Activated CD8-positive, alpha-beta memory T cell treated with anti-CD3 and anti-CD28 coated beads for 36 hours (primary cell): ENCODE results near the gene ZNF618. TPM values are rescaled to one million over a fixed set of nuclear protein-coding genes. Genes with fewer than 3 reads are reported as not detected.

ENCODE experiments used
- CTCF ChIA-PET: fragments of 350-600 bp; sonication (Branson Sonifier 250); formaldehyde crosslinking; loops from one replicate; lab custom pipeline; 2021; ENCODE audit warnings: antibody characterized with exemption; lab: Charles Lee
- POLR2A ChIA-PET: fragments of 350-600 bp; sonication (Branson Sonifier 250); formaldehyde crosslinking; loops from one replicate; lab custom pipeline; 2021; ENCODE audit warnings: antibody characterized with exemption; lab: Charles Lee
- total RNA-seq, 2 experiments: library from RNA; stranded (reverse); gene quantifications; one replicate each; pipeline ENCODE4 v1.2.3, GENCODE V29; 2021

ZNF618 gene
- total RNA-seq, 2 experiments from 2014 or later, result 0.36 TPM

DNA sequence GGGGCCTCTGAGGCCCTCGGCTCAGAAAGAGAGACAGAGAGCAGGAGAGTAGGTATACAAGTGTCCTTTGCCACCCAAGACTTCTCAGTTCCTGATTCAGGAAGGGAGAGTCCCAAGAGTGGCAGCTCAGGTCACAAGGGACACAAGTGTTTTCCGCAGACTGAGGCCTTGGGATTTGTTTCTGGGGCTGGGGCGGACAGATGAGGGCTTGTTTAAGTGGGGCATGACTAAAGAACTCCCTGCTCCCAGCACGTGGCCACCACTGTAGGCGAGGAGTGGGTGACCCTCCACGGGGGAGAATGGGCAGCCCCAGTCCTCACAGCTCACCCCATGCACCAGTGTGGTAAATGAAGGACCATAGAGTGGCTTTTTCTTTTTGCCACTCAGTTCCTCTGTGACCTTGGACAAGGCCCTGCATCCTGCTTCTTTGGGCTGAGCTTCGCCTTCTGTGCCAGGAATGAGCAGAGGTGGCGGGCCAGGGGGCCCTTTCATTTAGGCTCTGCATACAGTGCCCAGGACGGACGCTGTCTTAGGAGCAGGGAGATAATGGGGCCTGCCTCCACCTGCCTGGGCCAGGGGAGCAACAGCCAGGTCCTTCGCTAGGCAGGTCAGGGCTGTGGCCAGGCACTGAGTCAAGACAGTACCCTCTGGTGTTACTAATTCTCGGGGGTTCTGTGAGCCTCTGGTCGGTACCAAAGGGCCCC is 151.2 kb downstream of the ZNF618 start:
- ChIA-PET CTCF (no interaction called here), POLR2A (no interaction called here)

DNA sequence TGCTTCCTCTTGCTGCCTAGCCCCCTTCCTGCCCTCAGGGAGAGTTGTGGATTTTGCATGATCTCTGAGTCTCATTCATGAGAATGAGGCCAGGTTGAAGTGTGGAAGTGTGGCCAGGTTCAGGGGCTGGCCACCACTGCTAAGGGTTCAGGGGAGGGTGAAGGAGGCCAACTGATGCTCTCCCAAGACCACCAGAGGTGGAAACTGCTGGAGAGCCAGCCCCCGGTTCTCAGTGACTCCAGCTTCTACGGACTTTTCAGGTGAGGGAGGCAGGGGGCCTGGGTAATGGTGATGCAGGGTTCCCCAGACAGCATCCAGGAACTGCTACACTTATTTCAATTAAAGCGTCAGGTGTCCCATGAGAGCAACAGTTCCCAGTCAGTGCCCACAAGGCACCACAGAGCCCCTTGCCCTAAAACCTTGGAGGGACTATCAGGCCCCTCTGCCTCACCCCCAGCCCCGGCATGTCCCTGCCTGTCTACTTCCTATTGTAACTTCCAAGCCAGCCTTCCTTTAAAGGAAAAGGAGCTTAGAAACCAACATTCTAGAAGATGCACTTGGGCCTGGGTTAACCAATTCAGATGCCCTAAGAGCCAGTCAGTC is 151.9 kb downstream of the ZNF618 start:
- CTCF ChIA-PET, result no interaction called here
- POLR2A ChIA-PET, result no interaction called here

DNA sequence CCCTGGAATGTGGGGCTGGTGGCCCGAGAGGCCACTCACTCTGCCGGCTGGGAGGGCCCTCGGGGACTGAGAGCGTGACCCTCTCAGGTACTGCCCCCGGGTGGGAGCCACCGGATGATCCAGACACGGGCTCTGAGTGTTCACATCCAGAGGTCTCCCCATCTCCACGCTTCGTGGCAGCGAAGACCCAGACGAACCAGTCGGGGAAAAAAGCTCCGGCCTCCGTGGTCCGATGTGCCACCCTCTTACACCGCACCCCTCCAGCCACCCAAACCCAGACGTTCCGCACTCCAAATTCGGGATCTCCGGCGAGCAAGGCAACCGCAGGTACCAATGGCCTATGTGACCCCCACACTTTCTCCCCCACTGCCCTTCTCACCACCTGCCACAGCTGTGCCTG is 152.5 kb downstream of the ZNF618 start:
- CTCF ChIA-PET, result no interaction called here
- POLR2A ChIA-PET, result no interaction called here

DNA sequence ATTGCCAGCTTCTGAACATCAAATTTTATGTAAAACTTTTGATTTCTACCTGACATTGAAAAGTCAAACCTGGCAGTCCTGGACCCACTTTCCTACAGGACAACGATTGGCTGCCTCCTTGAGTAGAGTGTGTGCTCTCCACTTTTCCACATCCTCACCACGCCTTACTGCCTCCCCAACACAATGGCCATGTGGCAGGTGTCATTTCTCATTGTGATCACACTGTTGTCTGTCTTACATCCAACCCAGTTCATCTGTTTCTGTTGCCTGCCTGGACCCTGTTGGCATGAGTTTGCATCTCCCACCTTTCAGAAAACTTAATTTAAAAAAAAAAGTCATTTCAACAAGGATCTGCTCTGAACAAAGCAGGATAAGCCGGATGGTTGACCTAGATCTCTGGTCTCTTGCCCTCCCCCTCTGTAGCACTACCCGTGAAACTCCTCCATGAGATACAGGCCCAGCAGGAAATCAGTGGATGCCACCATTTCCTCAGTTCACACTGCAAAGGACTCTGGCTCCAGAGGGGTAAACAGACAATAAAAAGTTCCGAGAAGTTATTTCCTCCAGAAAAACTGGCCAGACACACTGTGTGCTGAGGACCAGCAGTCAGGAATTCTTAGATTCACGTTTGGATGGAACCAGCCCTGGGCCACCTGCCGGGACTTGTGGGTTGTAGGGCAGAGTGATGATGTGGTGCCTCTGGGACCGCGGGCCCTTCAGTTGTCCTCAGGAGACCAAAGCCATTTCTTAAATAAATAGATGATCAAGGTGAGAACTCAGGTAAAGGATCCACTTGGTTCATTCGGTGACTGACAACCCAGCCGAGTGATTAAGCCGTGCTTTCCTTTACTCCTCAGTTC is 153.4 kb downstream of the ZNF618 start:
- ChIA-PET CTCF (no interaction called here), POLR2A (no interaction called here)

DNA sequence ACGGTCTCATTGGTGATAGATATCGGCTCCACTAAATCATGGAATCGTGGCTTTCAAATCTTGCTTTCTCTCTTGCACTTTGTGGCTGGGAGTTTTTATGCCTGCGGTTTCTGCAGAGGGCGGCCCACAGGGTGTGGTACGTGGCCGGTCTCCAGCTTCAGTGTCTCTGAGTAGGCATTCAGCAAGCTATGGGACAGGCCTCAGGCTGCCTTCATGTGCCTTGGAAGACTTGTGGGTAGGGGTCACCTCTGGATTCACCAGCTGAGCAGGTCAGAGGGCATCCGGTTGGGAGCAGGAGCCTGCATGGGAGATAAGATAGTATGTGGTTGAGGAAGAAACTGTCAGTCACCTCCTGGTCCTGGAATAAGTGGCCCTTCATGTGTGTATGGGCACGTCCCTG is 154.3 kb downstream of the ZNF618 start:
- POLR2A ChIA-PET, result no interaction called here
- CTCF ChIA-PET, result no interaction called here

DNA sequence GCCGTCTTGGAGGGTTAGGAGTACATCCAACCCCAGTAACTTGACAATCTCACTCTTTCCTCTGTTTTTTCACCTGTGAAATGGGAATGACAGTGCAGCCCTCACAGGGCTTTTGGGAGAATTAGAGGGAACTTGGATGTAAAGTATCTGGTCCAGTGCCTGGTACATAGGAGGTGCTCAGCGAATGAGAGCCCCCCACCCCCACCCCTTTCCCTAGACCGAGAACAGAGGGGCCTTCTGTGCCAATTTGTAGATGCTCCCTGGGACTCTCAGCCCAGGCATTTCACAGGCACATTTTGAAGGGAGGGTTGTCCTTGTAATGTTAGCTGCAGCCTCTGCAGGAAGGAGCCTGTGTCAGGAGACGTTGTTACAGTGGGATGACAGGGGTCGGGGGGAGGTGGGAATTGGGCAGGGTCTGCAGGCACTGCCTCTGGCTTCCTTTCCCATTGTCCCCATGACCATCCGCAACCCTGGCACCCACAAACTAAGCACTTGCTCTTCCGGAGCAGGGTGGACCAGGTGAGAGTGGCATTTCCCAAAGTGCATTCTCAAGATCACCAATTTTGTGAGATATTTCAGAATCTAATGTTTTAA is 155.0 kb downstream of the ZNF618 start:
- ChIA-PET CTCF (no interaction called here), POLR2A (no interaction called here)

DNA sequence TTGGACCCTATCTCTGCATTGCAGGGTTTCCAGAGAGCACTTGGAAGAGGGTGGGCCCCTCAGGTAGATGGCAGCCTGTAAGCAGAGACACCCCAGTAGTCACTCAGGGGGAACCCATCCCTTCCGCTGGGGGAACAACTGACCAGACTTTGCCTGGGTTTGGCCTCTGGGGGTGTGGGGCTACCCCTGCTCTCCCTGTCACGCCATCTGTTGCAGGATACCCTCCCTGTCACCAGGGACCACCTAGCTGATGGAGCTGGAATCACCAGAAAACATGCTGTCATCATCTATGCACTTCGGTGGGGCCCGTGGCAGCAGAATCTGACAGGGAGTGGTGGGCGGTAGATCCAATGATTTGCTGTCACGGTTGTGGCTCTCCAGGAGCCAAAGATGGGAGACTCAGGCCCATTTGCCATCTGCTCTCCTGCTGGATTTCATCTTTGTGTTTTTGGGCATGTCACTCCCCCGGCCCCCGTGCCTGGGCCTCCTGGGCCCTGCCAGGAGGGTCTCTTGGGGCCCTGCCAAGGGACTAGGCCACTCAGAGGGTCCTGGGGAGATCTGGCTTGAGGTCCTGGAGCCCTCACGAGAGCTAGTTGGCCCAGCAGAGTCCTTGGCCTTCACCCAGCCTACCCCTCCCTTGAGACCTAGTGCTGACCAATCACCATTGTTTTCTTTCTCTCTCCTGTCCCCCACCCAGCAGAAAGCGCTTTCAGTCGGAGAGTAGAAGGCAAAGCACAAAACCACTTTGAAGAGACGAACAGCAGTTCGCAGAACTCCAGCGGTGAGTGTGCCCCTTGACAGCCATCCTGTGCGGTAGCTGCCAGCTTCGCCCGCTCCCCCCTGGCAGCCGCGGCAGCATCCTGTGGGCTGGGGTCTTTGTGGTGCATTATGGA is 156.1 kb downstream of the ZNF618 start:
- POLR2A ChIA-PET, result no interaction called here
- CTCF ChIA-PET, result no interaction called here

DNA sequence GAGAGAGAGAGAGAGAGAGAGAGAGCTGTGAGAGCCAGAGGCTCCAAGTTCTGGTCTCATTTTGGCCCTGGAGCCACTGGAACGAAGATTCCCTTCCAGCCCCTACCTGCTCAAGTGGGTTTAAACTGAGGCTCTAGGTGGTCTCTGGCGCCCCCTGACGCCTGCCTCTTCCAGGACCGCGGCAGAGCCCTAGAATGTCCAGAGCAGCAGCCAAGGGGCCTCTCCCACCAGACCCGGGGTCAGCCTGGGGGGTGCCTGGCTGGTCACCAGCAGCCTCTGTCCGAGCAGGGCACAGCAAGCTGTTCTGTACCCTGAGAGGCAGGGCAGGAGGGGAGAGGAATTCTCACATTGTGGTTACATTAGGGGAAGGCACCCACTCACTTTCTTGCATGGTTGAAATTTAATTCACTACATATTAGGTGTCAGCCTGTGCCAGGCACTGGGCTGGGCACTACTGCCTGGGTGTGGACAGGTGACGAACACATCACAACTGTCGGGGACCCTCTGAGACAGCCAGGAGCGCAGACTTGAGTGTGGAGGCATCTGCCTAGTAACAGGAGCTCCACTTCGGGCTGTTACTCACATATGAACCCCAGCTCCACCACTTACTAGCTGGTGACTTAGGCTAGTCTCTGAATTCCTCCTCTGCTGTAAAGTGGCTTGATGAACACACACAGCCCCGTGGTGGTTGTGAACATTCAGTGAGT is 157.4 kb downstream of the ZNF618 start:
- CTCF ChIA-PET, result no interaction called here
- POLR2A ChIA-PET, result no interaction called here

DNA sequence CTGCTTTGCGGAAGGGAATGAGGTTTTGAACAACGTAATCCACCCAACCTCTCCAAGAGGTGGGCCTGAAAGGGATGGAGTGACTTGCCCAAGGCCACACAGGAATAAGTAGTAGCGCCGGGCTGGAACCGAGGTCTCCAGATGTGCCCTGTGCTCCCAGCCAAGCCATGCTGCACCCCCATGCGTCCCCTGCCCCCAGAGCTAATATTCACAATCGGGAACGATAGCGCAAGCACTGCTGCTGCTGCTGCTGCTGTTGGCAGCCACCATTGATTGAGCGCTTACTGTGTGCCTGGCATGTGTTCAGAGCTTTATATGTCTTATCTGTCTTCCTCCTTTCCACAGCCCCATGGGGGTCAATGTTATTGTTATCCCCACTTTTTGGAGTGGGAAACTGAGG is 158.1 kb downstream of the ZNF618 start:
- ChIA-PET CTCF (no interaction called here), POLR2A (no interaction called here)

DNA sequence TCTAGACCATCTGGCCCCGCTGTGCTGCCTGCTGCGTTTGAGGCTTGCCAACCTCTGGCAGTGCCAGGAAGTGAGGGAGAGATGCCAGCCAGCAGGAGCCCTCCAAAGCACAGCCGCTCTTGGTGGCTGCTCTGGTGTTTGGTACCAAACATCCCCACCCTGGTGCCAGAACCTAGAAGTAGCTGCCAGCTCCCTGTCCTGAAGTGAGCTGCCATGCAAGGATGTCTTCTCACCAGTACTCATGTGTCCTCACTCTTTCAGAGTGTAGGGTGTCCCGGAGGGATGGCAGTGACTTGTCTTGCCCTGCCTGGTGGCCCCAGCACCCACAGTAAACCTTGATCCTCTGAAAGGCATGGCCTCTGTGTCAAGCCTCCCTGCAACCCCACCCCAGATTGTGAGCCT is 158.6 kb downstream of the ZNF618 start:
- POLR2A ChIA-PET, result no interaction called here
- CTCF ChIA-PET, result no interaction called here

DNA sequence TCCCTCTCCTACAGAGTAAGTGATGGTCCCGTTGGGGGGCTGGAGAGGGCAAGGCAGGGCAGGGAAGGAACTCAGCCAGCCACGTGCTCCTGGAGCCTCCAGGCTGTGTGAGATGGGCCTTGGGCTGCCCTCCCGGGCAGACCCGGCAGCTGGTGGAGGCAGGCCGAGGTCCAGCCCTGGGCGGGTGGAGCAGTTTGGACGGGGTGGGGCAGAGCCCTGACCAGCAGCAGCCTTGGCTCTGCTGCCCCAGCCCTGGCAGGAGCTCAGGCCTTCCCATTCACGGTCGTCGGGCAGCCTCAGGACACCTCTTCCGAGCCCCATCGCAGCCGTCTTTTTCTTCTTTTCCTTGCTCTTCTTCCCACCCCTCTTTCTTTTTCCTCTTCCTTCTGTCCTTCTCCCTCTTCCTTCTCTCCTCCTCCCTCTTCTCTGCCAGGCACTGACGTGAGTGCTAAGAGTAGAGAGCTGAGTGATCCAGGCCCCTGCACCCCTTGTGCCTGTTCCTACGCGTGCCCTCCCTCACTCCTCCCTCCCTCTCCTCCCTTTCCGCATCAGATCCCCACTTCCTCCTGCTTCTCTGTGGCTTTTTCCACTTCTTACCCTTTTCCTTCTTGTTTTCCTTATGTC is 159.2 kb downstream of the ZNF618 start:
- ChIA-PET CTCF (no interaction called here), POLR2A (no interaction called here)

DNA sequence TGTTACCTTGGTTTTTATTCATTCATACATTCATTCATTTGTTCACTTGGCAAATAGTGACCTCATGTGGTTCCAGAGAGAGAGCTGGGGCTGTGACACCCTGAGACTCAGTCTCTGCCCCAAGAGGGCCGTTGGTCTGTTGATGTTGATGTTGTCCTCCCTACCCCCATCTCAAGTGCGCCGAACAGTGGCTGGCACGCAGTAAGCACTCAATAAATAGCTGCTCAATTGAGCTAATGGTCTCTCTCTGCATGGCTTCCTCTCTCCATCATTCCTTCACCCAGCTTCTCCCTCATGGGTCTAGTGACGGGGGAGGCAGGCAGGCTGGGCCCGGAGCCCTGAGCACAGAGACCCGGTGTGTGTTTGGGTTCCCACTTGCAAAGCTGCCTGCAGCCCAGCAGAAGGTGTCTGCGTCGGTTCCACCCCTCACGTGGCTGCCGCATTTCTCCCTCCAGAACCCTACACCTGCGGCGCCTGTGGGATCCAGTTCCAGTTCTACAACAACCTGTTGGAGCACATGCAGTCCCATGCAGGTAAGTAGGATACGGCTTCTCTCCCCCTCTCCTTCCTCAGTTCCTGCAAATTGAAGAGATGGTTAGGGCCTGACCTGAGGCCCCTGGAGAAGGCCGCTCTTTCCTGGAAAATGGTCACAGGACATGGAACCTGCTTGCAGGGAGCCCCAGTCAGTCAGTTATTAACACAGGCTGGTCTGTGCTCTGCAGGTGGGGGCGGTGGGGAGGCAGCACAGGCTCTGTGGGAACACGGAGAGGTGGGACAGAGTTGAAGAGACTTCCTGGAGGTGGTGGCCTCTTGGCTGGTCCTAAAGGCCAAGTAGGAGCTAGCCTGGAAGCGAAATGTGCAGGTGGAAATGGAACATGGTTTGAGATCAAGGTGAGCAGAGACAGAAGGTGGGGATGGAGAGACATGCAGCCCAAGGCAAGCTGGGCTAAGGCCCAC is 160.0 kb downstream of the ZNF618 start:
- ChIA-PET CTCF (no interaction called here), POLR2A (no interaction called here)

DNA sequence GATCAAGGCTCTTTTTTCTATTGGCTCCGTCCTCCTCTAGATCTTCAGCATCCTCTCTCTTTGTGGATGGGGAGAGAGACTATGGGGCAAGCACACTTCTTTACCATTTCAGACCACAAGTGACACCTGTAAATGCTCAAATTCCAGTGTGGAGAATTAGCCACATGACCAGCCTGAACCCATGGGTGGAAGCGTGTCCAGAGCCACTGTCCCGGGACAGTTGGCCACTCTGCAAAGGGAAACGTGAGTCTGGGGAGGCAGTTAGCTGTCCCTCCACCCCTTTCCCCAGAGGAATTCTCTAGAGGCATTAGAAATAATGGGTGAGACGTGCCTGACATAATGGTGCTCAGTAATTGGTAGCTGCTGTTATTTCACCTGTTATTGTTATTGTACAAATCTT is 161.1 kb downstream of the ZNF618 start:
- ChIA-PET POLR2A (no interaction called here), CTCF (interaction anchor here (1.3 kb wide), 1 partner anchor 12 kb away, joined by 3 read pairs; no protein-coding TSS in a partner anchor)

DNA sequence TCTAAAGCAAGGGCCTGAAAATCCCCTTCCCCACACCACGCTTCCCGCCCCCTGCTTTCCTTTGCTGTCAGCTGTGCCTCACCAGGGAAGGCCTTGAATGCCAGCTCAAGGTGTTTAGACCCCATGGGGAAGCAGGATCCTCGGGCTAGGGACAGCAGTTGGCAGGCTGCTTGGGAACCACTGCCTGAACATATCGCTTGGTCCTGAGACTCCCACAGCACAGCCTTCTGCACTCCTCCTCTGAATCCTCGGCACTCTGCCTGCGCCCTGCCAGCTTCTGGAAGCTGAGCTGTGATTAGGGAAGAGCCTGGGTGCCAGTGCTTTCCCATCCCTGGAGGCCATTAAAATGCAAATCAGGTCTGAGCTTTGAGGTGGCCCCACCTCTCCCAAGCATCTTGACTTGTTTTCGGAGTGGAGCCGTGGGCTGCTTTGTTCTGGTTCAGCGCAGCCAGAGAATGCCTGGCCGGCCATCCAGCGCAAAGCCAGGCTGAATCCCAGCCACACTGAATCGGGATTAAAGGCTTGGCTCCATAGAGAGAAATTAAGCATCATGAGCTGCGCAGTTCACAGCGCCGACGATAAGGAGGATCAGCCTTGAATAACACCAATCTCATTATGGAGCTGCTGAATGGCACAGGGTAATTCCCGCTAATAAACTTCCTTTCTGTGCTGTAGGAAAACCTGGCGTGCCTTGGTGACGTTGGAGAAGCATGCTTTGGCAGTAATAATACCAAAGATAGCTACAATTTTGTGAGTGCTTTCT is 162.0 kb downstream of the ZNF618 start:
- POLR2A ChIA-PET, result no interaction called here
- CTCF ChIA-PET, result interaction anchor here (1.3 kb wide), 1 partner anchor 11 kb away, joined by 3 read pairs; no protein-coding TSS in a partner anchor

DNA sequence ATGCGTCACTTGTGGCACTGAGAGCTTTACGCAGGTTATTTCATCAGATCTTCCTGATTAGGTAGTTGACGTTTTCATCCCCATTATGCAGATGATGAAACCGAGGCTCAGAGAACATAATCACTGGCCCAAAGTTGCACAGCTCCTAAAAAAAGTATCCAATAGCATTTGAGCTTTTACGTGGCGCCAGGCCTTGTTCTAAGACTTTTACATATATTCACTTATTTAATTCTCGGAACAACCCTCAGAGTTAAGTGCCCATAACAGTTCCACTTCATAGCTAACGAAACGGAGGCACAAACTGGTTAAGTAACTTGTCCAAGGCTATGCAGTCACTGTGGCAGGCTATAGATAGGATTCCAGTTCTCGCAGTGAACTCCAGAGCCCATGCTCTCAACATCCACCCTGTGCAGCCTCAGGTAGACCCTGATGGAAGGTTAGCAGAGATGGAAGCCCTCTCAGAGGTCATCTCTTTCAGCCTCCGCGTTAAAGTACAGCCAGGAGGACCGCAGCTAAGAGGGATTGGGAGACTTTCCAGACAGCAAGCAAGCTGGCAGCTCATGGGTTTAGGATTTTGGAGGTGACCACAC is 162.7 kb downstream of the ZNF618 start:
- POLR2A ChIA-PET, result no interaction called here
- CTCF ChIA-PET, result interaction anchor here (1.3 kb wide), 1 partner anchor 11 kb away, joined by 3 read pairs; no protein-coding TSS in a partner anchor

DNA sequence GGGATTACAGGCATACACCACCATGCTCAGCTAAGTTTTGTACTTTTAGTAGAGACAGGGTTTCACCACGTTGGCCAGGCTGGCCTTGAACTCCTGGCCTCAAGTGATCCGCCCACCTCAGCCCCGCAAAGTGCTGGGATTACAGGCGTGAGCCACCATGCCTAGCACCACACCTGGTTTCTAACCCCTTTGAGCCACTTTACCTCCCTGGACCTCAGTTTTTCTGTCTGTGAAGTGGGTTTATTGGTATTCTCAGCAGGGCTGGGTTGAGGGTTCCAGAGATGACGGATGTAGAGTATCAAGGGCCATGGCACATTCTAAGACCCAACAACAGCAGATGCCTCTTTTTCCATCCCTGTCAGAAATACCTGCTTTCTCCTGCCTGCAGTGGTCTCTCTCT is 163.4 kb downstream of the ZNF618 start:
- CTCF ChIA-PET, result no interaction called here
- POLR2A ChIA-PET, result no interaction called here
